Neural cell (in vitro differentiated cells): ENCODE results near the gene KLF2.

ENCODE experiments used
- CTCF ChIP-seq: fragments of 450-650 bp; IDR thresholded peaks from 2 replicates; pipeline ENCODE4 v1.5.1; 2014; ENCODE audit warnings: antibody characterized with exemption, mild to moderate bottlenecking, moderate library complexity; ENCODE audit not compliant: poor library complexity, severe bottlenecking
- EP300 ChIP-seq: fragments of 450-650 bp; conservative IDR thresholded peaks from 2 replicates; pipeline ENCODE4 v1.6.1; 2014; ENCODE audit warnings: antibody characterized with exemption, mild to moderate bottlenecking, moderate library complexity; ENCODE audit not compliant: poor library complexity, severe bottlenecking
- EZH2 ChIP-seq: fragments of 200-600, 300-800 bp; shearing (Covaris generic), sonication (generic); IDR thresholded peaks from 2 replicates; pipeline ENCODE4 v1.6.1; 2014; ENCODE audit warnings: antibody characterized with exemption, low read length, borderline replicate concordance, mild to moderate bottlenecking; ENCODE audit not compliant: insufficient read depth, poor library complexity, severe bottlenecking
- MXI1 ChIP-seq: fragments of 450-650 bp; conservative IDR thresholded peaks from 2 replicates; pipeline ENCODE4 v1.6.1; 2014; ENCODE audit warnings: antibody characterized with exemption, mild to moderate bottlenecking; ENCODE audit not compliant: poor library complexity, severe bottlenecking
- POLR2AphosphoS5 ChIP-seq: IDR thresholded peaks from 2 replicates; pipeline ENCODE4 v1.6.1; 2012
- RAD21 ChIP-seq: fragments of 450-650 bp; conservative IDR thresholded peaks from 2 replicates; pipeline ENCODE4 v1.6.1; 2014; ENCODE audit warnings: antibody characterized with exemption, mild to moderate bottlenecking, moderate library complexity
- REST ChIP-seq: IDR thresholded peaks from 2 replicates; pipeline ENCODE4 v1.6.1; 2012; ENCODE audit warnings: borderline replicate concordance
- SMC3 ChIP-seq: fragments of 450-650 bp; conservative IDR thresholded peaks from 2 replicates; pipeline ENCODE4 v1.6.1; 2014; ENCODE audit warnings: antibody characterized with exemption, mild to moderate bottlenecking, moderate library complexity; ENCODE audit not compliant: poor library complexity

GRCh38 chr19:16289594-16289993 lies 35.0 kb upstream of the KLF2 start:
- TF ChIP-seq RAD21 (no peak), CTCF (no peak), POLR2AphosphoS5 (no peak), EP300 (no peak), EZH2 (no peak), MXI1 (no peak), SMC3 (no peak), REST (no peak)
